WTC11 (cell line): Measurements from ENCODE around the gene SHLD1. TPM values are rescaled to one million over a fixed set of nuclear protein-coding genes. Genes with fewer than 3 reads are reported as not detected.

ENCODE experiments used
- ATAC-seq: fragments of 200-7000 bp; cut with Tn5 transposase; 2 replicates; pipeline ENCODE4 v1.10.0; 2021; ENCODE audit warnings: mild to moderate bottlenecking, moderate library complexity
- CTCF ChIA-PET: fragments of 300-600 bp; sonication (Branson Sonifier 250); formaldehyde crosslinking; loops from one replicate; lab custom pipeline; 2021; ENCODE audit warnings: antibody characterized with exemption; lab: Charles Lee
- POLR2A ChIA-PET: fragments of 350-600 bp; sonication (Branson Sonifier 250); formaldehyde crosslinking; loops from one replicate; lab custom pipeline; 2021; ENCODE audit warnings: antibody characterized with exemption; lab: Charles Lee
- DNase-seq: peaks from one replicate; pipeline ENCODE4 v3.0.0; 2021; ENCODE audit warnings: low spot score
- H3K27ac Mint-ChIP-seq: 2 replicates; pipeline ENCODE4 v1.8.0; 2021; ENCODE audit warnings: mixed read lengths
- H3K27me3 Mint-ChIP-seq: 2 replicates; pipeline ENCODE4 v1.8.0; 2021; ENCODE audit warnings: low read depth, mild to moderate bottlenecking, moderate library complexity, mixed read lengths
- H3K36me3 Mint-ChIP-seq: 2 replicates; pipeline ENCODE4 v1.8.0; 2021; ENCODE audit warnings: mixed read lengths
- H3K4me1 Mint-ChIP-seq: 2 replicates; pipeline ENCODE4 v1.8.0; 2022; ENCODE audit warnings: mixed read lengths
- H3K4me3 Mint-ChIP-seq: 2 replicates; pipeline ENCODE4 v1.8.0; 2021; ENCODE audit warnings: mild to moderate bottlenecking, moderate library complexity, mixed read lengths
- H3K9me3 Mint-ChIP-seq: 2 replicates; pipeline ENCODE4 v1.8.0; 2021; ENCODE audit warnings: mixed read lengths
- ATF2 ChIP-seq: sonication (generic); formaldehyde crosslinking; IDR thresholded peaks from 2 replicates; pipeline ENCODE4 v1.8.1; 2022; ENCODE audit warnings: low read depth, missing genetic modification reagents, borderline replicate concordance
- CREM ChIP-seq: sonication (generic); formaldehyde crosslinking; IDR thresholded peaks from 2 replicates; pipeline ENCODE4 v1.8.1; 2022; ENCODE audit warnings: mild to moderate bottlenecking, missing genetic modification reagents, moderate library complexity
- E2F5 ChIP-seq: sonication (generic); formaldehyde crosslinking; IDR thresholded peaks from 2 replicates; pipeline ENCODE4 v1.8.1; 2022; ENCODE audit warnings: mild to moderate bottlenecking, moderate library complexity, missing genetic modification reagents
- EMX1 ChIP-seq: fragments of 250-450 bp; sonication (Bioruptor Pico); IDR thresholded peaks from 2 replicates; pipeline ENCODE4 v1.8.0; 2021; ENCODE audit warnings: mild to moderate bottlenecking
- ETV6 ChIP-seq: sonication (generic); formaldehyde crosslinking; IDR thresholded peaks from 2 replicates; pipeline ENCODE4 v1.8.1; 2022; ENCODE audit warnings: mild to moderate bottlenecking, missing genetic modification reagents
- IRF1 ChIP-seq: sonication (generic); formaldehyde crosslinking; IDR thresholded peaks from 2 replicates; pipeline ENCODE4 v1.8.0; 2023; ENCODE audit warnings: missing genetic modification reagents
- IRF2 ChIP-seq: sonication (generic); formaldehyde crosslinking; IDR thresholded peaks from 2 replicates; pipeline ENCODE4 v1.8.0; 2022; ENCODE audit warnings: low read depth, missing genetic modification reagents, borderline replicate concordance
- KAT7 ChIP-seq: sonication (generic); formaldehyde crosslinking; IDR thresholded peaks from 2 replicates; pipeline ENCODE4 v1.8.1; 2023; ENCODE audit warnings: missing genetic modification reagents, mild to moderate bottlenecking, borderline replicate concordance
- MLX ChIP-seq: sonication (generic); formaldehyde crosslinking; IDR thresholded peaks from 2 replicates; pipeline ENCODE4 v1.8.1; 2023; ENCODE audit warnings: mild to moderate bottlenecking, missing genetic modification reagents, moderate library complexity
- NFATC4 ChIP-seq: fragments of 250-450 bp; sonication (Bioruptor Pico); IDR thresholded peaks from 2 replicates; pipeline ENCODE4 v1.9.0; 2021; ENCODE audit warnings: mild to moderate bottlenecking
- NFYB ChIP-seq: sonication (generic); formaldehyde crosslinking; conservative IDR thresholded peaks from 2 replicates; pipeline ENCODE4 v1.8.0; 2022; ENCODE audit warnings: low read depth, missing genetic modification reagents
- NR1H2 ChIP-seq: sonication (generic); formaldehyde crosslinking; IDR thresholded peaks from 2 replicates; pipeline ENCODE4 v1.9.0; 2021; ENCODE audit warnings: mild to moderate bottlenecking, moderate library complexity, missing genetic modification reagents
- PRDM15 ChIP-seq: sonication (generic); formaldehyde crosslinking; IDR thresholded peaks from 2 replicates; pipeline ENCODE4 v1.8.0; 2022; ENCODE audit warnings: missing genetic modification reagents
- SMAD3 ChIP-seq: sonication (generic); formaldehyde crosslinking; IDR thresholded peaks from 2 replicates; pipeline ENCODE4 v1.8.0; 2022; ENCODE audit warnings: missing genetic modification reagents, mild to moderate bottlenecking, borderline replicate concordance
- TEAD4 ChIP-seq: sonication (generic); formaldehyde crosslinking; IDR thresholded peaks from 2 replicates; pipeline ENCODE4 v1.8.0; 2022; ENCODE audit warnings: mild to moderate bottlenecking, missing genetic modification reagents
- ZNF263 ChIP-seq: sonication (generic); formaldehyde crosslinking; IDR thresholded peaks from 2 replicates; pipeline ENCODE4 v1.8.1; 2022; ENCODE audit warnings: low read depth, mild to moderate bottlenecking, moderate library complexity, missing genetic modification reagents
- ZNF281 ChIP-seq: sonication (generic); formaldehyde crosslinking; IDR thresholded peaks from 2 replicates; pipeline ENCODE4 v1.8.0; 2023; ENCODE audit warnings: mild to moderate bottlenecking, missing genetic modification reagents
- ZNF671 ChIP-seq: fragments of 250-450 bp; sonication (Bioruptor Pico); IDR thresholded peaks from 2 replicates; pipeline ENCODE4 v1.8.0; 2021; ENCODE audit warnings: mild to moderate bottlenecking
- total RNA-seq: library from RNA; stranded (reverse); gene quantifications from 3 replicates; pipeline ENCODE4 v1.2.3, GENCODE V29; 2021

SHLD1 gene
- total RNA-seq, 1 experiment from 2014 or later: 4.1 TPM

GRCh38 chr20:5827861-5828260 lies 77.7 kb downstream of the SHLD1 start:
- H3K27me3 Mint-ChIP-seq: no peaks in the 10 kb centered on the region
- no peak overlapping the region for H3K4me3 Mint-ChIP-seq
- H3K36me3 Mint-ChIP-seq: no peaks in the 10 kb centered on the region
- ATAC-seq (no peak), DNase-seq (no peak)
- TF ChIP-seq CREM (CRISPR knock-in tag): no peak
- TF ChIP-seq KAT7 (CRISPR knock-in tag): no peak
- TF ChIP-seq IRF1: no peak
- TF ChIP-seq NR1H2 (CRISPR knock-in tag): no peak
- TF ChIP-seq IRF2 (CRISPR knock-in tag): no peak
- TF ChIP-seq EMX1 (CRISPR knock-in tag): no peak
- TF ChIP-seq MLX (CRISPR knock-in tag): no peak
- no peak for TF ChIP-seq ATF2
- no peak for TF ChIP-seq E2F5 (CRISPR knock-in tag)
- TF ChIP-seq PRDM15 (CRISPR knock-in tag): no peak
- no peak for TF ChIP-seq NFYB
- TF ChIP-seq ZNF263: no peak
- TF ChIP-seq ZNF281 (CRISPR knock-in tag): no peak
- no peak for TF ChIP-seq SMAD3 (CRISPR knock-in tag)
- no peak for TF ChIP-seq NFATC4
- TF ChIP-seq ETV6: no peak
- no peak for TF ChIP-seq TEAD4 (CRISPR knock-in tag)
- no peak for TF ChIP-seq ZNF671
- peak overlapping the region; percentile 14; the same call in 1 of the 2 replicates for H3K27ac Mint-ChIP-seq
- H3K9me3 Mint-ChIP-seq: no peaks in the 10 kb centered on the region
- CTCF ChIA-PET: no interaction called here
- peaks cover 27% of the 10 kb centered on the region for H3K4me1 Mint-ChIP-seq
- POLR2A ChIA-PET: no interaction called here
